ENCODE results near the gene RASGRF1.
"Not testable (repeated sequence)": the region's sequence is repeated elsewhere in the genome, so short reads cannot be mapped to it uniquely, and the experiment has no call there.

Gene RASGRF1

DNA sequence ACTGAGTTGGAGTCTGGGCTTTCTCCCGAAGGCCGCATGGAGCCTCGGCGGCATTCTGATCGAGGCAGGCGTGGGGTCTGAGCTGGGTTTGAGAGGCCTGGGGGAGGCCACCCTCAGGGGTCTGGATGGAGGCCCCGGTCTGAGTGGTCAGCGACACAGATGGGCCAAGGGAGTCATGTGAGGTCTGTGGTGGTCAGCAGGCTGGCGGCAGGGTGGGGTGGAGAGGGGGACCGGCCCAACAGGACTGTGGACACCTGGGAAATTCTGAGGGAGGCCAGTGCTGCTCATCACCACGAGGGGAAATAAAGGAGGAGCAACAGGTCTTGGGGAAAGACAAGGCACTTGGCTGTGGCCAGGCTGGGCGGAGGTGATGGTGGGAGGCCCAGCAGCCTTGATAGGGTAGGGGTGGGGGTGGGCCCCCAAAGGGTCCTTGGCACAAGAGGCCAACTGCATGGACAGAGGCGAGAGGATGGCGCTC lies 161.9 kb downstream of the RASGRF1 start:
- no peak for DNase-seq

GRCh38 chr15:78928176-78928575 lies 162.4 kb downstream of the RASGRF1 start:
- not testable (repeated sequence) for DNase-seq

GRCh38 chr15:78927077-78927790 lies 163.3 kb downstream of the RASGRF1 start:
- no peak for DNase-seq

DNA sequence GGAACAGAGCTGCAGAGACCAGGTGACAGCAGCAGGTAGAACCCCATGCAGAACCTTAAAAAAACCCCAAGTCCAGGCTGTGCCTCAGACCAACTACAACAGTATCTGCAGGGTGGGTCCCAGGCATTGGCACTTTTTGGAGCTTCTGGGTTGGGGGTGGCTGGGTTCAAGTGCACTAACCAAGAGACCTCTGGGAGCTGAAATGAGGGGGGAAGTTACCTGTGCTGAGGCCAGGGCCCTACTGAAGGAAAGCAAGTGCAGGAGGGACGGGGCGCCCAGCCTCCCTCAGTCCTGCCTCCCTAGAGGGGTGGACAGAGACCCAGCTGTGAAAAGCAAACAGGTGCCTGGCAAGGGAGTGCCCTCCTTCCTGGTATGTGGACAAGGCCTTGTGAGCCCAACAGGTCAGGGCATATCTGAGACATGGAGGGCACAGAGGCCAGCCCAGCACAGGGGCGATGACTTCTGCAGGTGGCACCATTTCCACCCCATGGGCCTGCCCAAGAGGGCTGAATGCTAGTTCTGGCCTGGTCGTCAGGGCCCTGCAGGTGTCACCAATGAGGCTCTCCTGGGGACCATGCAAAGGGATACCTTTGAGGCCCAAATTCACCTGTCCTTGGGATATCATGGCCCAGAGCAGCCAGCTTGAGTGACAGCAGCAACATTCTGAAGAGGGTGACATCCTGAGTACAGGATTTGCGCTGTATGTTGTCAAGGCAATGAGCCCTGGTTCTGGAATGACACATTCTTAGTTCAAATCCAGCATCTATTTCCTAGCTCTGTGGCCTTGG lies 164.4 kb downstream of the RASGRF1 start:
- no peak for DNase-seq

DNA sequence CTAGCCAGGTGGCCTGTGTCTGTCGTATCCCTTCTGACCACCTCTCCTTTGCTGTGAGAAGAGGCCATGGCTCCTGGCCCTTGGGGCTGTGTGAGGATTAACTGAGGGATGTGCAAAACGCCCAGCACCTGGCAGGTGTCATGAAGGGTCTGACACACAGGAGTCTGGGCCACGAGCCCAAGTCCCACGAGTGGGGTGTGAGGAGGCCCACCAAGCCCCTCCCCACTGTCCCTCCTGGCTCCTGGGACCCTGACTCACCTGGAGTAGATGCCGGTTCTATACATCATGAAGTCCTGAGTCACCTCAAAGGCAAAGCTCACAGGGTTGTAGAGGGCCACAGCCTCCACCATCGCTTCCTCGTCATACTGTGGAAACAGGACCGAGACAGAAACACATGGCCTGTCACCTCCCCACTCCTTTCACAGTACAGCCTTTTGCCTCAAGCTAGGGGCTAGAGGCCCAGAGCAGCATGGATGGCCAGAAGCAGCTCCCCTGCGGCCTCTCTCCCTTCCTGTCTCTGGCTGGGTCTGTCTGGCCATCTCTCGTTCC lies 165.4 kb downstream of the RASGRF1 start:
- no peak for DNase-seq

DNA sequence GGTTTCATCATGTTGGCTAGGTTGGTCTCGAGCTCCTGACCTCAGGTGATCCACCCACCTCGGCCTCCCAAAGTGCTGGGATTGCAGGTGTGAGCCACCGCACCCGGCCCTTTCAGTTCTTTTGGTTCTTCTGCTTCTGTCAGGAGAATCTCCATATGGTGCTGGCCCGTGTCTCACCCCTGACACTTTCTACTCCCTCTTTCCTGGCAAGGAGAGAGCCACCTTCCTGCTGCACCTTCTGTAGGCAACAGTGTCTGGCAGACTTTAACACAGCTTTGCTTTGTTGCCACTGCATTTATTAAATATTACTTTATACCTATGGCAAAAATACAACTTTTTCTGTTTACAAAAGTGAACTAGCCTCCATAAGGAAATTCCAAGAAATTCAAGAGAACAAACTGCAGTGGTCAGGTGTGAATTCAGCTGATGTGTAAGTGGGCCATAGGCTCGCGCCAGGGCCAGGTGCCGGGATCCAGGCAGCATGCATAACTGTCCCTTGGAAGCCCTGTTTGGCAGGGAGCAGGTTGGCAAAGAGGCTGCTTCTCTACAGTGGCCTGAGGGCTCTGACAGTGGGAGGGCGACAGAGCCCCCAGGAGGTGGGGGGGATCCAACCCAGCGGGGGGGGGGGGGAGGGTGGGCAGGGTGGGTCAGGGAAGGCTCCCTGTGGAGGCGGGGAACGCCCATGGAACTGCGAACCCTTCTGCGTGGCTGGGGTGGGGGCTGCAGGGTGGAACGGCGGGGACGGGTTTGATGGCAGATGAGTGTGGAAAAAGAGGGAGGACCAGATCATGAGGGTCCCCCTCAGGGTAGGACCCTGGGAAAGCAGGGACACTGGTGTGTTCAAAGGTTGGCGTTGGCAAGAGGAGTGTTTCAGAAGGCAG lies 166.9 kb downstream of the RASGRF1 start:
- DNase-seq, result no peak

DNA sequence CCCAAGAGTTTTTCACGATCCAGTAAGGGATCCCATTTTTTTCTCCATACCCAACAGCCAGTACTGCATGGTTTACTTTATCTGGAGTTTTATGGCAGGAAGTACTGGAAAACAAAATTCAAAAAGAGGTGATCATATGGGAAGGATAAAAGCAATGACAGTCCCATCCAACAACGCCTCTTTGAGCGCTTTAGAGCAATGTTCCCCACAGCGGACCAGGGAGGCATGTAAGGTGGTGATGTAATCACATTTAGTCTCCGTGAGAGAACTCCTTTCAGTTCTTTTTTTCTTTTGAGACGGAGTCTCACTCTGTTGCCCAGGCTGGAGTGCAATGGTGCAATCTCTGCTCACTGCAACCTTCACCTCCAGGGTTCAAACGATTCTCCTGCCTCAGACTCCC lies 167.6 kb downstream of the RASGRF1 start:
- no peak for DNase-seq

- no peak for DNase-seq
These were observed 168.1 kb downstream of the RASGRF1 start for GRCh38 chr15:78922527-78922926.

GRCh38 chr15:78921940-78922339 lies 168.6 kb downstream of the RASGRF1 start:
- no peak for DNase-seq

DNA sequence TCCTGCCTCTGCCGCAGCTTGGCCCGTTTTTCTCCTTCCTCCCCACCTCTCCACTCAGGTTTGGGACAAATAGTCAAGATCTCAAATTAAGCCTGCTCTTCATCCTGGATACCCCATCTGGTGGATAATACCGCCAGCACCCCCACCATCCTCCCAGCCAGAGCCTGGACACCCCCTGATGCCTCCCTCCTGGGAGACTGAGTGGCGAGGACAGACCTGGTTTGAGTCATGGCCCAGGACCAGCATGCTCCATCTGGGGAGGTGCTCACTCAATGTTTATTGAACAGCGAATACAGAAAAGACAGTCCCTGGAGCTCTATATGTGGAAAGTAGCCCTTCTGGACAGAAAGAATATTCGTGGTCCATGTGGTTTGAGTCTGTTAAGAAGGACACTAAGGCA lies 169.1 kb downstream of the RASGRF1 start:
- no peak for DNase-seq

DNA sequence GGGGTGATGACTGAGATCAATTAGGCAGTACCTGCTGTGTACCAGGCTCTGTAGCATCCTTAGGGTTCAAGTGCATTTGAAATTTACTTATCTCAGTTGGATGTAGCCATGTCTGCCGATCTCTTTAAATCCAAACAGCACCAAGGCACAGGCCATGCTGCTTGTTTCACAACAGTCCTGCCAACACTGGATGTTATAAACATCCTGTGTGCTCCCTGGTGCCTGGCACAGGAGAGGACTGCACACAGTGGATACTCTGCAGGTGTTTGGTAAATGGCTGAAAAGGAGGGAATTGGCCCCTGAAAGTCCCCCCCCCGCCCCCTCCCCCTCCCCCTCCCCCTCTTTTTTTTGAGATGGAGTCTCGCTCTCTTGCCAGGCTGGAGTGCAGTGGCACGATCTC lies 172.7 kb downstream of the RASGRF1 start:
- DNase-seq, result no peak

GRCh38 chr15:78916088-78916487 lies 174.5 kb downstream of the RASGRF1 start:
- DNase-seq, result no peak

DNA sequence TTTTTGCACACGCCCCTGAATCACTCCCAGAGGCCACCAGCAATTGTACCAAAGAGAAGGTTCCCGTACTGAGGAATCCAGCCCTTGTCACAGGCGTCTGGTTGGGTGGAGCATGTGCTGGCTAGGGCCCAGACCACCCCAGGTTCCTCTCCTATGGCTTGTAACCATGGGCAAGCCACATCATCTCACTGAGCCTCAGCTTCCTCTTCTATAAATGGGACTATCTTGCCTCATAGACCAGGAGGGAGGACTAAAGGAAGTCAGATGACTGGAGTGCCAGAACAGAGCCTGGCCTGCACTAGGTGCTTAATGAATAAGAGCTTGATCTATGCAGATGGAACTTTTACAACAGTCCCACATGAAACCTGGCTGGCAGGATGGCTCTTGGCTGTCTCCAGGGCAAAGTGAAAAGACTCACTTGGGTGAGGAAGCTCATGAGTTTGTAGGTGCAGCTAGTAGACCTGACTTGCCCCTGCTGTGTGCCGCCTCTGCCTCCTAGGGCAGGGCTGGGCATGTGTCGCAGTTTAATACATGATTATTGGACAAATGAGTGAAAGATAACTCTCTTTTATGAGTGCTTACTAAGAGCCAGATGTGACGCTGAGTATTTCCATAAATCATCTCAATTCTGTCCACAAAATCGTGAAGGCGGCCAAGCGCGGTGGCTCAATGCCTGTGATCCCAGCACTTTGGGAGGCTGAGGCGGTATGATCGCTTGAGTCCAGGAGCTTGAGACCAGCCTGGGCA lies 175.1 kb downstream of the RASGRF1 start:
- no peak for DNase-seq

- no peak for DNase-seq
These were observed 176.4 kb downstream of the RASGRF1 start for GRCh38 chr15:78914027-78914764.

GRCh38 chr15:78913012-78913411 lies 177.6 kb downstream of the RASGRF1 start:
- no peak for DNase-seq

DNA sequence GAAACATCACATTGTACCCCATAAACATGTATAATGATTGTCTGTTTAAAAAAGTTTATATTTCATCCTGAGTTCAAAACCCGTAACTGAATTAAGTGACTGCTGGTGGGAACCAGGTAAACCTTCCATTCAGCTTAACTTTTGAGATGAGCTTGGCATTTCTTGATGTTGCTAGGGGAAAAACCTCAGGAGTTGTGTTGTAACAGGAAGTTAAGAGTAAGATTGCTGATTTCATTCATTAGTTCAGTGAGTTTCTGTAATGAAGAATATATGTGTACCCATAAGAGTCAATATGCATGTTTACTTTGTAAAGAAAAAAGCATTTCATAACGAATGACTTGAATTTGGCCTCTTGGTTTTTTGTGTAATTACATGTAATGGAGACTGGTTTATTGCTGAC lies 178.3 kb downstream of the RASGRF1 start:
- DNase-seq, result no peak

DNA sequence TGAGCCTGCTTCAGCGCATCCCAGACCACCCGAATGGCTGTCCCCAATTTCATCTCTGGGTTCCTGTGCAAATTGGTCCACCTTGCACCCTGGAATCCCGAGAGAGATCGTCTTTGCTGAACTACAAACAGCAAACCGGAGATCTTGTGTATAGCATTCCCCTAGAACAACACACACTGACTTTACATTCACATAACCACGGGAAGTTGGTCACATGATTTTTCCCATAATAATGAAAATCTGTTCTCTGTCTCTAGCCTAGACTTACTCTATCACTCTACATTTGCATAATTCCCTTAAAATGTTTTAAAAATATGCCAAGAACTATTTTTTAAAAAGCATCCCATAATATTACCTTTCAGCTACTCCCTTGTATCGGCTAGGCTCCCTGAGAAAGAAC lies 180.3 kb downstream of the RASGRF1 start:
- DNase-seq, result no peak
